GM18517 (cell line): ENCODE measurements around the gene RSU1.

Source experiments
- ATAC-seq: cut with Tn5 transposase; IDR thresholded peaks from one replicate; pipeline ENCODE4 v1.9.1; 2021; ENCODE audit warnings: mild to moderate bottlenecking, moderate library complexity; ENCODE audit not compliant: unreplicated experiment

Gene RSU1

DNA sequence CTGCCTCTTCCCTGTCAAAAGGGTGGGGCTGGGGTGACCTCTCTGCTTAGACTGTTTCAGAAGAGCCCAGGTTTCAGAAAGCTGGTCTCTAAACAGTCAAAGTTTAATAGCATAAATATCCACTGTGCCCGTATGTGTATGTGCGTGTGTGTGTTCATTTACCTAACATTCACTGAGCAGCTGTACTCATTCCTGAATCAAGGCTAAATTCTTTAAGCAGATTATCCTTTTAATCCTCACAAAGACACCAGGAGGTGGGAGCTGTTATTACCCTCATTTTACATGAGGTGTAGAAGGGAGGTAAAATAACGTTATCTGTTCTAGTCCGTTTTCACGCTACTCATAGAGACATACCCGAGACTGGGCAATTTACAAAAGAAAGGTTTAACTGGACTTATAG lies 72.2 kb downstream of the RSU1 start:
- ATAC-seq: no peak

DNA sequence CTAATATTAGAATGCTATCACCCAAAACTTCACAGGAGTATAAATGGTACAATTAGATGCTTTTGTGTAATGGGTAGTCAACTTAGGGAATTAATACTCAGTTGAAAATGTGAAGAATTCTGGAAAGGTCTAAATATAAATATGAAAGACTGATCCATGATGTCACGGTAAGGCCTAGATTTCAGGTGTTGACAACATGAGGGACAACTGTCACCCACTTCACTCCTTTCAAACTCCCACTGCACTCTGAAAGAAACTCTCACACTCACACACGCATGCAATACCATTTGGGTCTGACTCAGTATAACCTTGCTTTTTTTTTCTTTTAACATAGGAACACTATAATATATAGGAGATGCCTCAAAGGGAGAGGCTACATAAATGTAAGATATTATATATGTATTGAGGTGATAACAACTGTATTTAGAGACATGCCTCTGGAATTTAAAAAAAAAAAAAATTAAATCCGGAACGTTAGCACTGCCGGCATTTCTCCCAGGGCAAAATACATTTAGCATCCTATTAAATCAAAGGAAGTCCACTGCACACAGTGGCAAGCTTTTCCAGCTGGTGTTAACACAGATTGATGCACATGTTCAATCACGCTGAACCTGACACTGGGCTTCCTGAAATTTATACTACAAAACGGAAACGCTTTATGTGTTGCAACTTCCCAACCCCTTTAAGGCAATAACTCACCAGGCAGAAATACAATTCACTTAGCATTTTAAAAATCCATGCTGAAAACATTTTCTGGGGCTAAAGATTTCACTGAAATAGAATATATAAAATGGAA lies 74.9 kb downstream of the RSU1 start:
- ATAC-seq: no peak

DNA sequence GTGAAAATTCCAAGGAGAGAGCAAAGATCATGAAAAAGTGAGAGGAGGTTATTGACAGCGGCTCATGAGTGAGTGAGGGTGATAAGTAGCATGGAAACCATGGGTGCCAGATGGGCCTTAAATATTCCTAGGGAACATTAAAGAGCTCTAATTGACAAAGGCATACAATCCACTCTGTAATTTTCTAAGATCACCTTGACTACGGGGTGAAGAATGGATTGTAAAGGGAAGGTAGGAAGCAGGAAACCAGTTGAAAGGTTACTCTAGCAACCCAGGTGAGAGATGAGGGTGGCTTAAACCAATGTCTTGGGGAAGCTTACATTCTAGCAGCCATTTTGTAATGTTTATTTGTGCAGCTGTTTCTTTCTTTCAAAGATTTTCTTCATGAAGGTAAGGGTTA lies 75.7 kb downstream of the RSU1 start:
- no peak for ATAC-seq

- ATAC-seq: no peak
Observed at GRCh38 chr10:16737420-16737819, 79.8 kb downstream of the RSU1 start.

DNA sequence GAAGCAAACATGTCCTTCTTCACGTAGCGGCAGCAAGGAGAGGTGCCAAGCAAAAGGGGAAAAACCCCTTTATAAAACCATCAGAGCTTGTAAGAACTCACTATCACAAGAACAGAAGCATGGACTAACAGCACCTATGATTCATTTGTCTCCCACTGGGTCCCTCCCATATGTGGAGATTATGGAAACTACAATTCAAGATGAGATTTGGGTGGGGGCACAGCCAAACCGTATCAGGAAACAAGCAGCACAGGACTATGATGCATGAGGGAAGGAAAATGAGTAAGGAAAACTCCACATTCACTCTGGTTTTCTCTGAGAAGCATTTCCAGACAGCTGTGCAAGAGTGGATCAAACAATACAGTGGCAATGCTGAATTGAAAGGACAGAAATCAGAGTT lies 81.6 kb downstream of the RSU1 start:
- no peak for ATAC-seq

GRCh38 chr10:16732376-16732775 lies 84.8 kb downstream of the RSU1 start:
- ATAC-seq: no peak

DNA sequence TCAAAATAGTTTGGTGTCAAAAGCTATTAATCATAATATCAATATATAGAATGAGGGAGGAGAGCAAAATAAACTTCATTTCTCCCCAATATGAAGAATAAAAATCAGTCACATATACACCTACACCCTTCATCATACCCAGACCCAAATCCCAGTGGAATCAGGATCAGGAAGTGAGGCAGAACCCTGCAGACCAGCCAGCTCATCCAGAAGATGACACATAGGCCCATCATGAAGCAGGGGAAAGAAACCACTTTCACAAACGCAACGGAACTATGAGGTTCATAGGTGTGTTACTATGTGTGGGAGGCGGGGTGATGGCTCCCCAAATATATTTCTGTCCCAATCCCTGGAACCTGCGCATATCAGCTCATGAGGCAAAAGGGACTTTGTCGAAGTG lies 89.0 kb downstream of the RSU1 start:
- ATAC-seq: no peak

DNA sequence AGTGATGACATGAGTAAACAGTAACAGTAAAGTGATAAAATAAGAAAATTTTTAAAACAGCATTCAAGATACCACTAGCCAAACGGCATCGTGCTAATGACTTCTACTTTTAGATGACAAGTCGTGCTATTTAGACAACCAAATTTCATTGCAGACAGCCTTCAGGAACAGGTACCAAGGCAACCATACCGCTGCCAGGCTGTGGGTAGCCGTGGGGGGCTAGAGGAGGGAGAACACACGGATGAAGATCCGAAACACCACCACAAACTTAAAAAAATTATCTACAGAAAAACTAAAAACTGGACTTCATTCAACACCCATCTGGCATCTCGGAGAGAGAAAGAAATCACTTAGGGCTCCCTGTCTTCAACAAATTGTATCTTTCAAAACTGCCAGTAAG lies 89.6 kb downstream of the RSU1 start:
- ATAC-seq: no peak

GRCh38 chr10:16724509-16724908 lies 92.7 kb downstream of the RSU1 start:
- ATAC-seq: no peak

DNA sequence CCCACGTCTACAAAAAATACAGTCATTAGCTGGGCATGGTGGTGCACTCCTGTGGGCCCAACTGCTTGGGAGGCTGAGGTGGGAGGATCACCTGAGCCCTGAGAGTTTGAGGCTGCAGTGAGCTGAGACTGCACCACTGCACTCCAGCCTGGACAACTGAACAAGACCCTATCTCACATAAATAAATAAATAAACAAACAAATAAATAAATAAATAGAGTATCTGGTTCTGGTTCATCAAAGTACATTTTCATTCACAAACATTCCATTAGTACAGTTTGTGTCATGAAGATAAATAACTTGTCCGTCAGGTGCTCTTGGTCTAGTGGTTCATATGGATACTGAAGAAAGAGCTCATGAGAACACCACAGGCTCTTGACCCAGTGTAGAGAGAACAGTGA lies 96.4 kb downstream of the RSU1 start:
- no peak for ATAC-seq

DNA sequence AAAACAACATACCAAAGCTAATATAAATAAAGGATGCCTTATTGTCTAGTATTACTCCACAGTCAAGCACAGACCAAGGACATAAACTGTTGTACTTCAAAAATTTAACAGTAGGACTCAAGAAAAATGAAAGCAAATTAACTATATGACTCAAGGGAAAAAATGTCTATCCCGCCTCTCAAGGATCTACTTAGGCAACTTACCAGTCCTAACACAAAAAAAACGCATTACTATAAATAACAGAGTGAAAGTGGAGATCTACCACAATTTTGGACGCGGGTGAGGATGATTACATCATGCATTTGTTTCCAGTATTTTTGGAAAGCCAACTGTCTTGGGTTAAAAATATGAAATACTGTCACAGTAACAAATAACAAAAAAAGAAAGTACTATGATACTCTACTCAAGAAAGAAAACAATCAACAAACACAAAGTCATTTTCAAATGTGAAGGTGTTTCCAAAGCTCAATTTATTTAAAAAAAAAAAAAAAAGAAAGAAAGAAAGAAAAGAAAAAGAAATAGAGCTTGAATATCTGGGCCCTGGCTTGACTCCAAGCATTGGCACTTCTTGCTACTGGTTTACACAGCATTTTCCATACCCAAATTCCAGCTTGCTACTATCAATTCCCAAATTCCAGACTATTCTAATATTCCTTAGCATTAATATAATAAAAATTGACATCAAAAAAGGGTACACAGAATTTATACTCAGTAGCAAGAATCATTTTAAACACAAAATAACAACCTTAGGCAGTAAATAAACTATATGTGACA lies 99.4 kb downstream of the RSU1 start:
- ATAC-seq: no peak

- ATAC-seq: no peak
Observed at GRCh38 chr10:16716051-16716450, 101.2 kb downstream of the RSU1 start.

DNA sequence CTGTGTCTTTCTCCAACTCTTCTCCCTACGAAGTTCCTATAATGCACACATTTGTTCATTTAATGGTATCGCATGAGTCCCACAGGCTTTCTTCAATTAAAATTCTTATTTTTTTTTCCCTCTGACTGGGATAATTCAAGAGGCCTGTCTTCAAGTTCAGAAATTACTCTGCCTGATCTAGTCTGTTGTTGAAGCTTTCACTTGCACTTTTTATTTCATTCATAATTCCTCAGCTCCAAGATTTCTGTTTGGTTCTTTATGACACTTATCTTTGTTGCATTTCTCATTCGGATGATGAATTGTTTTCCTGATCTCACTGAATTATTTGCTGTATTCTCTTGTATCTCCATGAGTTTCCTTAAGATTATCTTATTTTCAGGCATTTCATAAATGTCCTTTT lies 103.9 kb downstream of the RSU1 start:
- no peak for ATAC-seq

DNA sequence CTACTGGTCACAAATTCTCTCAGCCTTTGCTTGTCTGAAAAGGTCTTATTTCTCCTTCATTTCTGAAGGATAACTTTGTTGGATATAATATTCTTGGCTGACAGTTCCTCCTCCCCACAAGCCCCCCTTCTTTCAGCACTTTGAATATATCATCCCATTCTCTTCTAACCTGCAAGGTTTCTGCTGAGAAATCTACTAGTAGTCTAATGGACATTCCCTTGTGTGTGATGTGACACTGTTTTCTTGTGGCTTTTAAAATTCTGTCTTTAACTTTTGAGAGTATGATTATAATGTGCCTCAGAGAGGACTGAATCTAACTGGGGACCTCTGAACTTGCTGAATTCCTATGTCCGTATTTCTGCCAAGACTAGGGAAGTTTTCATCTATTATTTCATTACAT lies 104.3 kb downstream of the RSU1 start:
- ATAC-seq: no peak

- no peak for ATAC-seq
Observed at GRCh38 chr10:16700331-16700730, 116.9 kb downstream of the RSU1 start.

DNA sequence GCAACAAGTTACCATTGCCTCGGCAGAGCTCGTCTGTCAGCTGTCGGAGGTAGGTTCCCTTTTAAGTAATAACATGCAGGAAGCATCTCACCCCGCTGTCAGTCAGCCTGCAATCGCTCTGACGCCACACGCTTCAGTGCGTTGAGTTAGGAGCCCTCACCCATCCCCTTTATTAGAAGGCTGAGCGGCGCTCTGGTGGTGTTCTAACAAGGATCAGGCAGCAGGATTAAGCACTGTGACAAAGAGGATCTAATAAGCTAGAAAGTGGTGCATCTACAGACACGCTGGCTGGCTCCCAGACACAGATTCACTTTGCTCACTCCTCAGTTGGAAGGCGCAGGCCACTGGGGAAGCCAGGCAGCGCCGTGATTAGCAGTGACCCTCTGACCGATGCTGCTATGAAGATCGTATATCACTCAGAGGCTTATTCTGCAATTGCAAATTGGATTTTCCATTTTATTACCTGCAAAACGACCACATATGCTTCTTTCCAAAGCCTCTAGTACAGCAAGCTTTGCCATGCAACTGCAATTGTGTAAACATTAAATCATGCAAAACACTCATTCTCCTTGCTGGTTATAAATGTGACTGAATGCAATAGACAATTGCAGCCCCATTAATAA lies 117.7 kb downstream of the RSU1 start:
- no peak for ATAC-seq

- ATAC-seq: no peak
Observed at GRCh38 chr10:16698461-16698860, 118.8 kb downstream of the RSU1 start.

GRCh38 chr10:16690417-16690816 lies 126.8 kb downstream of the RSU1 start:
- no peak for ATAC-seq

GRCh38 chr10:16689696-16690095 lies 127.5 kb downstream of the RSU1 start:
- ATAC-seq: no peak

- no peak for ATAC-seq
Observed at GRCh38 chr10:16689227-16689626, 128.0 kb downstream of the RSU1 start.

DNA sequence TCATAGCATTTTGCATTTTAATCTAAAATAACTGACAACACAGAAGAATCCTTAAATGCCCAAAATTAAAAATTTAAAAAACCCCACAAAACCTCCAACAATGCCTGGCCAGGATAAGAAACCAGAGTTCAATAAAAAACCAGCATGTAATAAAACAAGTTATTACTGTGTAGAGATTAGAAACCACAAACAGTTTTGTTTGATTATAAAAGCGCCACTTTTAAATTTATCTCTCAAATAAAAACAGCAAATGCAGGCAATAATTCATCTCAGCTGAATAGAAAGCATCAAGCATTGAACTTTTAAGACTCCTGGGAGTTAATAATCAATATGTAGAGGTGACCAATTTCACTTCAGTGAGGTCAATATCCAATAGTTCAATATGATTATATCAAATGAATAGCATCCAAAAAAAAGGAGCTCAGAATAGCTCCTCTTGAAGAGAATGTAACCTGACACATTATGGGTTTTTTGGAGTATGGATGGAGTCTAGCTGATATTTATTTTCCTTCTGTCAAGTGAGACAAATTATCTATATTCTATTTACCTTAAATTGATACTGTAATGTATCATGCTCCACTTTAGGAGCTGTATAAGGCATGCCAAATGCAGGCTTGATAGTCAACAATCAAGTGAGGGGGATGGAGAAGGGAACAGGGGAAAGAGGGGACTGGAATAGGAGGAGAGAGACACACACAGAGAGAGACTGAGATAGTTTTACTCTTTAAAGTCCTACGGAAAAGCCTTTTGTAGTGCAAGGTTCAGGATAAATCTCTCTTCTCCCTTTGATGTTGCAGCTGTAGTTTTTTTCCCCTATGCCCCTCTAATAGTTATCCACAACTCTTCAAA lies 130.9 kb downstream of the RSU1 start:
- ATAC-seq: no peak
